Tibial artery (tissue), 4 donors: ENCODE measurements around the gene FGD5.

Source experiments
- DNase-seq, 2 donors: peaks; one replicate each; pipeline ENCODE4 v3.0.0-alpha.2; 2019
- H3K27ac ChIP-seq, 2 donors: fragments of 200-600 bp; sonication (generic) in 1 of 2; 1 replicate in 1 of 2; 2 replicates in 1 of 2; pipeline ENCODE4 v1.5.1; 2018 to 2019; ENCODE audit warnings: mild to moderate bottlenecking in 1 of 2
- H3K27me3 ChIP-seq, 2 donors: fragments of 200-600 bp; sonication (generic) in 1 of 2; one replicate each; pipeline versions ENCODE4 v1.5.1 to v1.6.0; 2016 to 2019
- H3K36me3 ChIP-seq, 3 donors: fragments of 200-600 bp; sonication (generic) in 2 of 3; one replicate each; pipeline ENCODE4 v1.5.1; 2016 to 2019; ENCODE audit warnings: mild to moderate bottlenecking in 2 of 3
- H3K4me1 ChIP-seq, 4 donors: fragments of 200-600 bp; sonication (generic) in 2 of 4; 1 replicate in 3 of 4; 2 replicates in 1 of 4; pipeline ENCODE4 v1.5.1; 2016 to 2019
- H3K4me3 ChIP-seq, 2 donors: fragments of 200-600 bp; sonication (generic) in 1 of 2; 1 replicate in 1 of 2; 2 replicates in 1 of 2; pipeline ENCODE4 v1.5.1; 2018 to 2019; ENCODE audit warnings: mild to moderate bottlenecking in 2 of 2
- H3K9me3 ChIP-seq, 3 donors: fragments of 200-600 bp; sonication (generic) in 1 of 3; one replicate each; pipeline ENCODE4 v1.5.1; 2016 to 2019
- CTCF ChIP-seq, 2 experiments: fragments of 200-600 bp in 1 of 2; fragments of 450-650 bp in 1 of 2; IDR thresholded peaks; one replicate each; pipeline ENCODE4 v1.5.1; 2017 to 2019; ENCODE audit warnings: antibody characterized with exemption in 2 of 2, mild to moderate bottlenecking in 1 of 2, moderate library complexity in 1 of 2
- intact Hi-C: fragments of 100-400 bp; cut with DNase I; formaldehyde crosslinking; loops from one replicate; pipeline ENCODE4 v1.15.0; 2023; ENCODE audit warnings: low total_unique reads

FGD5 gene

GRCh38 chr3:14927308-14927707, 108.5 kb downstream of the FGD5 start:
- Histone ChIP-seq H3K27me3 (no peaks in the 10 kb centered on the region), H3K9me3 (no peaks in the 10 kb centered on the region), H3K27ac (no peak overlapping the region), H3K4me3 (no peak overlapping the region), H3K4me1 (no peaks in the 10 kb centered on the region), H3K36me3 (peaks cover 0 to 11% (median 0%) of the 10 kb centered on the region in 3 donors)
- no peak for TF ChIP-seq CTCF (IDR thresholded peaks at IDR 0.05)
- intact Hi-C loops: loop anchor here (10.0 kb wide), 1 partner anchor 127 kb away; no protein-coding TSS in a partner anchor
- DNase-seq: no peak

GRCh38 chr3:14929310-14930074, 110.7 kb downstream of the FGD5 start:
- H3K27me3 ChIP-seq: no peaks in the 10 kb centered on the region
- no peaks in the 10 kb centered on the region for H3K4me1 ChIP-seq
- no peak for TF ChIP-seq CTCF (IDR thresholded peaks at IDR 0.05)
- H3K4me3 ChIP-seq: no peak overlapping the region
- intact Hi-C loops: loop anchor here (10.0 kb wide), 1 partner anchor 125 kb away; no protein-coding TSS in a partner anchor
- no peak overlapping the region for H3K27ac ChIP-seq
- DNase-seq: no peak
- H3K36me3 ChIP-seq: no peaks in the 10 kb centered on the region
- no peaks in the 10 kb centered on the region for H3K9me3 ChIP-seq

GRCh38 chr3:14933820-14934425, 115.2 kb downstream of the FGD5 start:
- H3K36me3 ChIP-seq: no peaks in the 10 kb centered on the region

GRCh38 chr3:14935592-14936345, 117.0 kb downstream of the FGD5 start:
- Histone ChIP-seq H3K36me3 (no peaks in the 10 kb centered on the region), H3K27ac (no peak overlapping the region), H3K9me3 (no peaks in the 10 kb centered on the region), H3K4me1 (no peaks in the 10 kb centered on the region), H3K27me3 (no peaks in the 10 kb centered on the region), H3K4me3 (no peak overlapping the region)
- no peak for TF ChIP-seq CTCF (IDR thresholded peaks at IDR 0.05)
- DNase-seq: no peak
- intact Hi-C loops: no loop called here

More at GRCh38 chr3:14933820-14934425, 115.2 kb downstream of the FGD5 start:
- H3K27ac ChIP-seq: no peak overlapping the region
- H3K9me3 ChIP-seq: no peaks in the 10 kb centered on the region
- no peaks in the 10 kb centered on the region for H3K27me3 ChIP-seq
- intact Hi-C loops: no loop called here
- no peak for DNase-seq
- no peaks in the 10 kb centered on the region for H3K4me1 ChIP-seq
- no peak for TF ChIP-seq CTCF (IDR thresholded peaks at IDR 0.05)
- no peak overlapping the region for H3K4me3 ChIP-seq

- peaks cover 0 to 10% (median 0%) of the 10 kb centered on the region in 4 donors for H3K4me1 ChIP-seq
- DNase-seq: no peak
- H3K36me3 ChIP-seq: peaks cover 5 to 18% (median 9%) of the 10 kb centered on the region in 3 donors
- intact Hi-C loops: no loop called here
- no peaks in the 10 kb centered on the region for H3K9me3 ChIP-seq
- H3K4me3 ChIP-seq: no peak overlapping the region
- no peak overlapping the region for H3K27ac ChIP-seq
- no peaks in the 10 kb centered on the region for H3K27me3 ChIP-seq
- no peak for TF ChIP-seq CTCF (IDR thresholded peaks at IDR 0.05)
These were observed 120.2 kb downstream of the FGD5 start for GRCh38 chr3:14938954-14939353.
